HCT116 (cell line): ENCODE data around the gene TEAD1.

Experiments
- CBX3 ChIP-seq: IDR thresholded peaks from 2 replicates; pipeline ENCODE4 v1.6.1; 2012; ENCODE audit warnings: low read depth
- CEBPB ChIP-seq: IDR thresholded peaks from 2 replicates; pipeline ENCODE4 v1.6.1; 2012; ENCODE audit warnings: low read depth
- EZH2phosphoT487 ChIP-seq: fragments of 200-600 bp; IDR thresholded peaks from 2 replicates; pipeline ENCODE4 v1.6.1; 2018; ENCODE audit warnings: antibody characterized with exemption, borderline replicate concordance
- JUND ChIP-seq: IDR thresholded peaks from 2 replicates; pipeline ENCODE4 v1.6.1; 2012
- POLR2A ChIP-seq: IDR thresholded peaks from 2 replicates; pipeline ENCODE4 v1.7.0; 2011; ENCODE audit warnings: borderline replicate concordance; ENCODE audit not compliant: insufficient read depth, insufficient read length; ENCODE audit errors: extremely low read depth
- POLR2AphosphoS5 ChIP-seq: IDR thresholded peaks from 2 replicates; pipeline ENCODE4 v1.6.1; 2011; ENCODE audit warnings: mild to moderate bottlenecking, low read depth, low read length, moderate library complexity
- SIN3A ChIP-seq: IDR thresholded peaks from 2 replicates; pipeline ENCODE4 v1.6.1; 2012; ENCODE audit warnings: low read depth
- SP1 ChIP-seq: IDR thresholded peaks from 2 replicates; pipeline ENCODE4 v1.6.1; 2012; ENCODE audit warnings: low read depth
- TCF7L2 ChIP-seq: IDR thresholded peaks from 2 replicates; pipeline ENCODE4 v1.7.0; 2011; ENCODE audit warnings: borderline replicate concordance, inconsistent platforms; ENCODE audit not compliant: insufficient read depth, insufficient read length; ENCODE audit errors: extremely low read depth
- ZNF274 ChIP-seq: fragments of 200-500 bp; sonication (Bioruptor generic); IDR thresholded peaks from 2 replicates; pipeline ENCODE4 v1.6.1; 2014; ENCODE audit warnings: mild to moderate bottlenecking, low read depth, low read length, inconsistent platforms
- TF ChIP-seq, protein P1 (sequence below): IDR thresholded peaks from 2 replicates; pipeline ENCODE4 v1.6.1; 2012
- TF ChIP-seq, protein P2 (sequence below), 3 experiments: fragments of 200-600 bp in 1 of 3; sonication (generic) in 1 of 3; IDR thresholded peaks in 2 of 3; conservative IDR thresholded peaks in 1 of 3; 2 replicates each; pipeline ENCODE4 v1.5.1; 2012 to 2017; ENCODE audit warnings: low read depth in 2 of 3, low read length in 2 of 3, antibody characterized with exemption in 1 of 3, borderline replicate concordance in 1 of 3, control low read depth in 1 of 3, mild to moderate bottlenecking in 1 of 3, mixed read lengths in 1 of 3, mixed run types in 1 of 3, moderate library complexity in 1 of 3; ENCODE audit not compliant: insufficient read depth in 1 of 3

DNA sequence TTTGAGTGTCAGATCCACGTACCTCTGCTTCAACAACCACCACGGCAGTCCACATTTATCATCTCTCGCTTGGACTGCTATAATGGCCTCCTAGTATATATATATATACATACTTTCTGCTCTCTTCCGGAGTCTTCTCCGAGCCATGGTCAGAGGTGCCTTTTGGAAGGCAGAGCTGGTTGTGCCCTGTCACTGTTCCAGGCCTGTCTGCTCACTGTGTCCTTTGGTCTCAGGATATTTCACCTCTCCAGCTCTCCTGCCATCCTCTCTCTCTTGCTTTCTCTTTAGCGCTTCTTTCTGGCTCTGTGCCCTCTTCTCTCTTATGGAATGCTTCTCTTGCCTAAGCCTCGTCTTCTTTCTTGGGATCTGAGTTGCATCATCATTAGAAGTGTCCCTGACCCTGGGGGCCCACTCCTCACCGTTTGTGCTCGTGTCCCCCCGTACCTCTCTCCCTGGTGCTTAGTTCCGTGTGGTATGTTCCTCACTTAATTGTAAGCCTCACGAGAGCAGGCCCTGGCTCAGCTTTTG, 248.8 kb downstream of the TEAD1 start:
- TF ChIP-seq, protein P1, sequence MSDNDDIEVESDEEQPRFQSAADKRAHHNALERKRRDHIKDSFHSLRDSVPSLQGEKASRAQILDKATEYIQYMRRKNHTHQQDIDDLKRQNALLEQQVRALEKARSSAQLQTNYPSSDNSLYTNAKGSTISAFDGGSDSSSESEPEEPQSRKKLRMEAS: no peak
- TF ChIP-seq, protein P2, sequence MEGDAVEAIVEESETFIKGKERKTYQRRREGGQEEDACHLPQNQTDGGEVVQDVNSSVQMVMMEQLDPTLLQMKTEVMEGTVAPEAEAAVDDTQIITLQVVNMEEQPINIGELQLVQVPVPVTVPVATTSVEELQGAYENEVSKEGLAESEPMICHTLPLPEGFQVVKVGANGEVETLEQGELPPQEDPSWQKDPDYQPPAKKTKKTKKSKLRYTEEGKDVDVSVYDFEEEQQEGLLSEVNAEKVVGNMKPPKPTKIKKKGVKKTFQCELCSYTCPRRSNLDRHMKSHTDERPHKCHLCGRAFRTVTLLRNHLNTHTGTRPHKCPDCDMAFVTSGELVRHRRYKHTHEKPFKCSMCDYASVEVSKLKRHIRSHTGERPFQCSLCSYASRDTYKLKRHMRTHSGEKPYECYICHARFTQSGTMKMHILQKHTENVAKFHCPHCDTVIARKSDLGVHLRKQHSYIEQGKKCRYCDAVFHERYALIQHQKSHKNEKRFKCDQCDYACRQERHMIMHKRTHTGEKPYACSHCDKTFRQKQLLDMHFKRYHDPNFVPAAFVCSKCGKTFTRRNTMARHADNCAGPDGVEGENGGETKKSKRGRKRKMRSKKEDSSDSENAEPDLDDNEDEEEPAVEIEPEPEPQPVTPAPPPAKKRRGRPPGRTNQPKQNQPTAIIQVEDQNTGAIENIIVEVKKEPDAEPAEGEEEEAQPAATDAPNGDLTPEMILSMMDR (IDR thresholded peaks at IDR 0.05 in 2 of 3, conservative IDR thresholded peaks at IDR 0.05 in 1 of 3; ENCODE audit: borderline replicate concordance in 1 of 3, insufficient read depth in 1 of 3, low read depth in 2 of 3, low read length in 2 of 3): no peak
- no peak for TF ChIP-seq SIN3A
- no peak for TF ChIP-seq POLR2AphosphoS5
- TF ChIP-seq JUND: no peak
- TF ChIP-seq CBX3: no peak
- TF ChIP-seq CEBPB: no peak
- no peak for TF ChIP-seq EZH2phosphoT487
- TF ChIP-seq TCF7L2: no peak
- no peak for TF ChIP-seq POLR2A
- no peak for TF ChIP-seq ZNF274
- TF ChIP-seq SP1: no peak
